MM.1S (cell line): Measurements from ENCODE around the gene IMMP2L.

Source experiments
- DNase-seq: peaks from one replicate; pipeline ENCODE4 v3.0.0-alpha.2; 2015
- H2AFZ ChIP-seq: fragments of 300-600 bp; sonication (generic); 2 replicates; pipeline ENCODE4 v1.6.0; 2016; ENCODE audit warnings: antibody characterized with exemption, low read length
- H3F3A ChIP-seq: fragments of 300-600 bp; sonication (generic); 2 replicates; pipeline ENCODE4 v1.6.1; 2016; ENCODE audit warnings: mild to moderate bottlenecking, antibody characterized with exemption, low read length, moderate library complexity, mixed read lengths; ENCODE audit not compliant: insufficient read depth
- H3K27ac ChIP-seq: fragments of 300-600 bp; sonication (generic); 2 replicates; pipeline ENCODE4 v1.5.1; 2016; ENCODE audit warnings: mild to moderate bottlenecking, low read length
- H3K27me3 ChIP-seq: fragments of 300-600 bp; sonication (generic); replicated peaks from 2 replicates; pipeline ENCODE4 v1.6.0; 2016; ENCODE audit warnings: low read length; ENCODE audit not compliant: insufficient read depth
- H3K36me3 ChIP-seq: fragments of 300-600 bp; sonication (generic); replicated peaks from 2 replicates; pipeline ENCODE4 v1.6.1; 2016; ENCODE audit warnings: mild to moderate bottlenecking, low read length, mixed read lengths; ENCODE audit not compliant: insufficient read depth
- H3K4me1 ChIP-seq: fragments of 300-600 bp; sonication (generic); 2 replicates; pipeline ENCODE4 v1.6.1; 2016; ENCODE audit warnings: low read length, mixed read lengths
- H3K4me2 ChIP-seq: fragments of 300-600 bp; sonication (generic); 2 replicates; pipeline ENCODE4 v1.6.0; 2016; ENCODE audit warnings: low read depth, low read length
- H3K4me3 ChIP-seq: fragments of 300-600 bp; sonication (generic); 2 replicates; pipeline ENCODE4 v1.5.1; 2016; ENCODE audit warnings: low read length, mixed read lengths
- H3K79me2 ChIP-seq: fragments of 300-600 bp; sonication (generic); 2 replicates; pipeline ENCODE4 v1.6.1; 2016; ENCODE audit warnings: mixed run types, low read length, mixed read lengths
- H3K9ac ChIP-seq: fragments of 300-600 bp; sonication (generic); 2 replicates; pipeline ENCODE4 v1.6.1; 2016; ENCODE audit warnings: low read length, mixed read lengths
- H3K9me2 ChIP-seq: fragments of 300-600 bp; sonication (generic); replicated peaks from 2 replicates; pipeline ENCODE4 v1.6.1; 2016; ENCODE audit warnings: mild to moderate bottlenecking, low read length, mixed read lengths; ENCODE audit not compliant: insufficient read depth
- H3K9me3 ChIP-seq: fragments of 300-600 bp; sonication (generic); replicated peaks from 2 replicates; pipeline ENCODE4 v1.6.1; 2016; ENCODE audit warnings: mild to moderate bottlenecking, low read length, mixed read lengths; ENCODE audit not compliant: insufficient read depth
- H4K20me1 ChIP-seq: fragments of 300-600 bp; sonication (generic); 2 replicates; pipeline ENCODE4 v1.6.1; 2016; ENCODE audit warnings: mild to moderate bottlenecking, low read length, moderate library complexity, mixed read lengths; ENCODE audit not compliant: insufficient read depth
- CTCF ChIP-seq: fragments of 300-600 bp; sonication (generic); IDR thresholded peaks from 2 replicates; pipeline ENCODE4 v1.5.1; 2016; ENCODE audit warnings: antibody characterized with exemption, low read length, mixed read lengths
- EZH2 ChIP-seq: fragments of 300-600 bp; sonication (generic); optimal IDR thresholded peaks from 2 replicates; pipeline ENCODE3; 2017; ENCODE audit warnings: low read depth, mild to moderate bottlenecking, antibody characterized with exemption, low read length, mixed read lengths
- EZH2phosphoT487 ChIP-seq: fragments of 300-600 bp; sonication (generic); IDR thresholded peaks from 2 replicates; pipeline ENCODE4 v1.6.1; 2018; ENCODE audit warnings: antibody characterized with exemption, low read length

IMMP2L gene

GRCh38 chr7:110885474-110885873 lies 676.8 kb downstream of the IMMP2L start:
- H3K4me2 ChIP-seq, result no peak overlapping the region
- H3K36me3 ChIP-seq, result no peaks in the 10 kb centered on the region
- H3K9ac ChIP-seq, result no peak overlapping the region
- no peak for DNase-seq
- no peaks in the 10 kb centered on the region for H3F3A ChIP-seq
- no peak overlapping the region for H2AFZ ChIP-seq
- H3K79me2 ChIP-seq, result no peaks in the 10 kb centered on the region
- H3K4me3 ChIP-seq, result no peak overlapping the region
- no peaks in the 10 kb centered on the region for H3K4me1 ChIP-seq
- H4K20me1 ChIP-seq, result no peaks in the 10 kb centered on the region
- H3K9me2 ChIP-seq, result no peaks in the 10 kb centered on the region
- TF ChIP-seq EZH2, result no peak
- TF ChIP-seq EZH2phosphoT487, result no peak
- TF ChIP-seq CTCF, result no peak
- H3K27ac ChIP-seq, result no peak overlapping the region
- H3K27me3 ChIP-seq, result no peaks in the 10 kb centered on the region
- no peaks in the 10 kb centered on the region for H3K9me3 ChIP-seq

GRCh38 chr7:110881721-110882120 lies 680.6 kb downstream of the IMMP2L start:
- Histone ChIP-seq H3K4me1 (no peaks in the 10 kb centered on the region), H2AFZ (no peak overlapping the region), H3K27me3 (no peaks in the 10 kb centered on the region), H3K27ac (no peak overlapping the region), H3F3A (no peaks in the 10 kb centered on the region), H3K9me2 (no peaks in the 10 kb centered on the region), H4K20me1 (no peaks in the 10 kb centered on the region), H3K9ac (no peak overlapping the region), H3K4me3 (no peak overlapping the region), H3K36me3 (no peaks in the 10 kb centered on the region), H3K9me3 (no peaks in the 10 kb centered on the region), H3K79me2 (no peaks in the 10 kb centered on the region), H3K4me2 (no peak overlapping the region)
- DNase-seq, result no peak
- TF ChIP-seq EZH2phosphoT487, result no peak
- TF ChIP-seq EZH2, result no peak
- TF ChIP-seq CTCF, result no peak

GRCh38 chr7:110880971-110881370 lies 681.3 kb downstream of the IMMP2L start:
- H4K20me1 ChIP-seq, result no peaks in the 10 kb centered on the region
- no peak for TF ChIP-seq EZH2phosphoT487
- no peak for TF ChIP-seq EZH2
- no peak for TF ChIP-seq CTCF
- DNase-seq, result peak; percentile 66
- H3K36me3 ChIP-seq, result no peaks in the 10 kb centered on the region
- no peaks in the 10 kb centered on the region for H3K9me3 ChIP-seq
- H3K79me2 ChIP-seq, result no peaks in the 10 kb centered on the region
- no peak overlapping the region for H3K9ac ChIP-seq
- H2AFZ ChIP-seq, result no peak overlapping the region
- no peak overlapping the region for H3K4me3 ChIP-seq
- no peaks in the 10 kb centered on the region for H3K9me2 ChIP-seq
- H3K4me2 ChIP-seq, result peak overlapping the region; percentile 0; the same call in 1 of the 2 replicates
- H3K27me3 ChIP-seq, result no peaks in the 10 kb centered on the region
- H3K4me1 ChIP-seq, result no peaks in the 10 kb centered on the region
- no peak overlapping the region for H3K27ac ChIP-seq
- no peaks in the 10 kb centered on the region for H3F3A ChIP-seq
